ENCODE data around the gene MFSD2A.
"Not testable (repeated sequence)": the region's sequence is repeated elsewhere in the genome, so short reads cannot be mapped to it uniquely, and the experiment has no call there.

The MFSD2A gene

DNA sequence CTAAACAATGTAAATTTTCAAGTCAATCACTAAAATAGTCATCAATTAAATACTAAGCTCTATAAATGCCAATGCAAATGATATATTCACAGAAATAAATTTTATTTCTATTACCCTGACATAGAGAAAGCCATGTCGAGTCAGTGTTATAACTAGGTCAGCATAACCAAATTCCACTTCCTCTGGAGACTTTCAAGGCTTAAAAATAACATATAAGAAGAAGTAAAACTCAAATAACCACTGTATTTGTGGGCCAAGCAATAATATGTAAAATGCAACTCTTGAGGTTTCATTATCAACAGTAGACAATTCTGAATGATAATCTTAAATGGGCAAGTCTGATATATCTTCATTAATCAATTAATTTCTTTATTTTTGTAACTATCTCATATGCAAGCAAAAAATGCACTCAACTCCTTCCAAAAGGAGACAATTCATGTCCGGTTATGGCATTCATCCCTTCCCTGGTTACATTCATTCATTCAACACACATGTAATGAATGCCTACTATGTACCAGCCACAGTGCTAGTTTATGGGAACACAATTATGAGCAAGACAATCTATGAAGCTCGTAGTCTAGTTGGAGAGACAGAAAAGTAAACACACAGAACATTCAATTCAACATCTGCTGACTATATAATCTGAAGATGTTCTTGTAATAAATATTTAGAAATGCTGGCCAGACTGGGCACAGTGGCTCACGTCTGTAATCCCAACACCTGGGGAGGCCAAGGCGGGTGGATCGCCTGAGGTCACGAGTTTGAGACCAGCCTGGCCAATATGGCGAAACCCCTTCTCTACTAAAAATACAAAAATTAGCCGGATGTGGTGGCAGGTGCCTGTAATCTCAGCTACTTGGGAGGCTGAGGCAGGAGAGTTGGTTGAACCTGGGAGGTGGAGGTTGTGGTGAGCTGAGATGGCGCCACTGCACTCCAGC, 48.5 kb downstream of the MFSD2A start:
- no peak for DNase-seq

DNA sequence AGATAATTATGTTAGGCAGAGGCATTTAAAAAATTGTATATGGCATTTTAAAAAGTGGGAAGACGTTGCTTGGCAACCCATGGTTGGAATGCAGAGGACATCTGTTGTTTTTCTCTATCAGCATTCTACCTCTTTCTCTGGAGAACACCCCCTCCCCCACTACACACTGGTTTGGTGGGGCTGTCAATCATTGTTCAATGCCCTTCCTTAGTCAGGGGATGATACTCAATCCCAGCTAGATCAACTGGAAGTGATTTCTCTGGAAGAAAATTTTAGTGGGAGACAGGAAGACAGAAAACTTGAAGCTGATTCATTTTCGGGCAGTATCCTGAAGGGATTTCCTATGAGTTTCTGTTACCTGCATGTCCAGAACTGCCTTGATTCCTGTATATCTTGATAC, 49.9 kb downstream of the MFSD2A start:
- no peak for DNase-seq

DNA sequence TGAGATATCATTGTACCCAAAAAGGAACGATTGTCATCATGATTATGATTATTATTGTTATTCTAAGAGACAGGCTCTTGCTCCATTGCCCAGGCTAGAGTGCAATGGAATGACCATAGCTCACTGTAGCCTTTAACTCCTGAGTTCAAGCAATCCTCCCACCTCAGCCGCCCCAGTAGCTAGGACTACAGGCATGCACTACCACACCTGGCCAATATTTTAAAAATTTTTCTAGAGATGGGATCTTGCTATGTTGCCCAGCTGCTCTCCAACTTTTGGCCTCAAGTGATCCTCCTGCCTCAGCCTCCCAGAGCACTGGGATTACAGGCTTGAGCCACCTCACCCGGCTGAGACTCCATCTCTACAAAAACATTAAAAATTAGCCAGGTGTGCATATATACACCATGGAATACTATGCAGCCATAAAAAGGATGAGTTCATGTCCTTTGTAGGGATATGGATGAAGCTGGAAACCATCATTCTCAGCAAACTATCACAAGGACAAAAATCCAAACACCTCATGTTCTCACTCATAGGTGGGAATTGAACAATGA, 52.6 kb downstream of the MFSD2A start:
- DNase-seq: not testable (repeated sequence)

DNA sequence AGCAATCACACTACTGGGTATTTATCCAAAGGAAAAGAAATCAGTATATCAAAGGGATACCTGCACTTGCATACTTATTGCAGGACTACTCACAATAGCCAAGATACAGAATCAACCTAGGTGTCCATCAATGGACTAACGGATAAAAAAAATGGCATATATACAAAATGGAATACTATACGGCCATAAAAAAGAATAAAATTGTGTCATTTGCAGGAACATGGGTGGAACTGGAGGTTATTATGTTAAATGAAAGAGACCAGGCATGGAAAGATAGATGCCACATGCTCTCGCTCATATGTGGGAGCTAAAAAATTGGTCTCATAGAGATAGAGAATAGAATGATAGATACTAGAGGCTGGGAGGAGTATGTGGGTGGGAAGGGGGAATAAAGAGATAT, 56.3 kb downstream of the MFSD2A start:
- no peak for DNase-seq

DNA sequence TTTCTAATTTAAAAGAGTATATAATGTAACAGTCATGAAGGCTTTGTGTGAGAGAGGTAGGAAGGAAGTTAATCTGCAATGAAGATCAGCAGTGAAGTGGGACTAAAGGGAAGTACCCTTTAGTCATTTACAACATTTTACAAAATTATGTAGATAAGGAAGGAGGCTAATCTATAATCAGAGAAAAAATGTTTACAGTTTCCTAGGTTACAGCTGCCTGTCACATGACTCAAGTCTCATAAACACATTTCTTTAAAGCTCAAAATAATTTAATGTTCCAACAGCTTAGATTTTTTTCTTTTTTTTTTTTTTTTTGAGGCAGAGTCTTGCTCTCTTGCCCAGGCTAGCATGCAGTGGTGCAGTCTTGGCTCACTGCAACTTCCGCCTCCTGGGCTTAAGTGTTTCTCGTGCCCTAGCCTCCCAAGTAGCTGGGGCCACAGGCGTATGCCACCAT, 59.3 kb downstream of the MFSD2A start:
- DNase-seq: no peak

DNA sequence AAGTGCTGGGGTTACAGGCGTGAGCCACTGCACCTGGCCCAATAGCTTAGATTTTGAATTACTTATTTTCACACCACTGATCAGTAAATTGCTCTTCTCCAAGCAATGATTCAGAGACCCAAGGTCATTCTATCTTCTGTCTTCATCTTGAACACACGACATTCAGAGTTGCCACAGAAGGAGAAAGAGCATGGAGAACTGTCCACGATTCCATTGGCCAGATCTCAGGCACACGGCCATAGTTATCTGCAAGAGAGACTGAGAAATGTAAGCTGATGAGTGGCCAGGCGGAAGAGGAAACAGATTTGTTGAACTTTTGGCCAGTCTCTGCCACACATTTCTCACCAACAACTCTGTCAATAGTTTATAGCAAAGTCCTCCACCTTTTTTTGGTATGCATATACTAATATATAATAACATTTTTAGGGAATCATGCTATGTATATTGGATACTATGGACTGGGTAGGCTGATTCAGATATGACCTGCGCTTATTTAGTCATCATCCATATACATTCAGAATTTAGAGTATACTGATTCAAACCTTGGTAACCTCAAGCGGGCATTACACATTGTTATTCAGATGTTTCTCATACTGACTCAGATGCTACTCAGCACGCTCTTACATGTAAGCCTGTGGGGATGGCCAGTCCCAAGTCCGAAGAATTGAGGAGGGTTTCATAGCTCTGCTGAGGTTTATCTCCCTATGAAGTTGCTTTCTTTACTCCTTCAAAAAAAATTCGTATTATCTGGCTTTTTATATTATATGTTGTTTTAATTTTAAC, 60.1 kb downstream of the MFSD2A start:
- no peak for DNase-seq

DNA sequence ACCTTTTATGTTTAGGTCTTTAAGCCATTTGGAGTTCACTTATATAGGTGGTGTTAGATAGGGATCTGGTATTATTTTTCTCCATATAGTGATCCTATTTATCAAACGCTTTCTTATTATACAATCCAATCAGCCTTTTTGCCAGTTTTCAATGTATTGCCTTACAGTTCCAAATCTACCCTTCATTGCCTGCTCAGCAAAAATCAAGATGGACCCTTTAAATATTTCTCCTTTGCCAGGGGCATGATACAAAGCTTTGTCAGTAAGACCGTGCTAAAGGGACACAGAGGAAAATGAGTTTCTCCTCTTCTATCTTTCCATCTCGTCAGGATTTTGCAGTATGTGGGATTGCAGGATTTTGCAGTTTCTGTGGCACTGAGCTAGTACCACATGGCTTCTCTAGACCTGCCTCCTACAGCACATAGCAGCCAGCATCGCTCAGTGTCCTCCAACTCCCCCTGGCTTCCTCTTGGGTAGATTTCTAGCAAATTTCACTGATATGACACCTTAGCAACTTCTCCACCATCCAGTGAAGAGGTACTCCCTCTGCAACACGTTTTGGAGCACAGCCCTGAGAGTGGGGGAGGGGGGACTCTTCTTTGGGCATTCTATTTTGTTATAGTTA, 63.1 kb downstream of the MFSD2A start:
- no peak for DNase-seq

All from T1000 (cell line).